HEK293 (cell line): ENCODE results near the gene AP5Z1.

ENCODE experiments used
- CTCF ChIA-PET: fragments of 350-600 bp; formaldehyde crosslinking; extraction: SDS; loops from one replicate; lab custom pipeline; 2021; ENCODE audit warnings: antibody characterized with exemption; lab: Yijun Ruan, JAX
- POLR2A ChIA-PET: fragments of 300-600 bp; formaldehyde crosslinking; extraction: SDS; loops from one replicate; lab custom pipeline; 2020; ENCODE audit warnings: antibody characterized with exemption, inconsistent platforms; lab: Yijun Ruan, JAX
- H3K27ac ChIP-seq: fragments of 200-500 bp; sonication (Bioruptor generic); 2 replicates; pipeline ENCODE4 v1.5.1; 2014; ENCODE audit warnings: low read depth, low read length, control low read depth, inconsistent platforms; ENCODE audit errors: extremely low read depth
- H3K36me3 ChIP-seq, 2 experiments: fragments of 200-500 bp in 1 of 2; sonication (Bioruptor generic) in 1 of 2; 1 replicate in 1 of 2; 2 replicates in 1 of 2; pipeline ENCODE4 v1.5.1; 2014 to 2017; ENCODE audit warnings: inconsistent platforms in 2 of 2, low read length in 2 of 2; ENCODE audit not compliant: control insufficient read depth in 2 of 2, insufficient read depth in 1 of 2
- H3K4me1 ChIP-seq: fragments of 200-500 bp; sonication (Bioruptor generic); 2 replicates; pipeline ENCODE4 v1.5.1; 2014; ENCODE audit warnings: mild to moderate bottlenecking, low read length, inconsistent platforms; ENCODE audit not compliant: control insufficient read depth, insufficient read depth
- H3K4me3 ChIP-seq: 2 replicates; pipeline ENCODE4 v1.5.1; 2011; ENCODE audit warnings: low read depth, mild to moderate bottlenecking, control low read depth, low read length, moderate library complexity
- H3K9me3 ChIP-seq: fragments of 200-500 bp; sonication (Bioruptor generic); 2 replicates; pipeline ENCODE4 v1.5.1; 2014; ENCODE audit warnings: low read depth, low read length, inconsistent platforms; ENCODE audit not compliant: control insufficient read depth, insufficient read depth
- AEBP2 ChIP-seq: fragments of 450-650 bp; formaldehyde crosslinking; IDR thresholded peaks from 2 replicates; pipeline ENCODE4 v1.5.1; 2016; ENCODE audit warnings: missing biosample characterization, missing genetic modification characterization, borderline replicate concordance
- OVOL3 ChIP-seq: fragments of 450-650 bp; formaldehyde crosslinking; IDR thresholded peaks from 2 replicates; pipeline ENCODE4 v1.5.1; 2016; ENCODE audit warnings: missing biosample characterization, missing genetic modification characterization
- TCF7L2 ChIP-seq: IDR thresholded peaks from 2 replicates; pipeline ENCODE4 v1.6.1; 2011; ENCODE audit warnings: low read depth, mild to moderate bottlenecking, inconsistent platforms, low read length, moderate library complexity, borderline replicate concordance
- ZNF112 ChIP-seq: fragments of 450-650 bp; formaldehyde crosslinking; IDR thresholded peaks from 2 replicates; pipeline ENCODE4 v1.5.0; 2017; ENCODE audit warnings: missing biosample characterization, missing genetic modification characterization
- ZNF2 ChIP-seq: fragments of 450-650 bp; formaldehyde crosslinking; IDR thresholded peaks from 2 replicates; pipeline ENCODE4 v1.5.1; 2016; ENCODE audit warnings: missing biosample characterization, missing genetic modification characterization
- ZNF391 ChIP-seq: fragments of 450-650 bp; formaldehyde crosslinking; IDR thresholded peaks from 2 replicates; pipeline ENCODE4 v1.5.1; 2016; ENCODE audit warnings: low read depth, missing biosample characterization, missing genetic modification characterization, borderline replicate concordance
- ZNF449 ChIP-seq: fragments of 450-650 bp; formaldehyde crosslinking; IDR thresholded peaks from 2 replicates; pipeline ENCODE4 v1.5.1; 2017; ENCODE audit warnings: missing biosample characterization, mild to moderate bottlenecking, missing genetic modification characterization, moderate library complexity
- ZNF501 ChIP-seq: fragments of 450-650 bp; formaldehyde crosslinking; IDR thresholded peaks from 2 replicates; pipeline ENCODE4 v1.5.1; 2016; ENCODE audit warnings: missing biosample characterization, missing genetic modification characterization
- ZNF654 ChIP-seq: fragments of 450-650 bp; formaldehyde crosslinking; IDR thresholded peaks from 2 replicates; pipeline ENCODE4 v1.5.1; 2016; ENCODE audit warnings: low read depth, missing biosample characterization, missing genetic modification characterization
- ZNF785 ChIP-seq: fragments of 450-650 bp; formaldehyde crosslinking; IDR thresholded peaks from 2 replicates; pipeline ENCODE4 v1.5.1; 2016; ENCODE audit warnings: missing biosample characterization, missing genetic modification characterization
- TF ChIP-seq, protein P1 (sequence below): fragments of 450-650 bp; formaldehyde crosslinking; IDR thresholded peaks from 2 replicates; pipeline ENCODE4 v1.5.1; 2017; ENCODE audit warnings: missing biosample characterization, missing genetic modification characterization
- TF ChIP-seq, protein P2 (sequence below): fragments of 450-650 bp; formaldehyde crosslinking; IDR thresholded peaks from 2 replicates; pipeline ENCODE4 v1.5.1; 2016; ENCODE audit warnings: missing biosample characterization, missing genetic modification characterization

The AP5Z1 gene

GRCh38 chr7:4794591-4795350 is 19.3 kb downstream of the AP5Z1 start:
- ChIA-PET POLR2A (interaction anchor here (0.6 kb wide), 1 partner anchor 32 kb away, joined by 3 read pairs; no protein-coding TSS in a partner anchor), CTCF (interaction anchor here (0.6 to 1.9 kb wide), 4 partner anchors 12 to 391 kb away, joined by 3 to 5 read pairs (median 4); partner anchors contain the start of gene RADIL)
- no peak overlapping the region for H3K4me3 ChIP-seq
- H3K9me3 ChIP-seq, result no peaks in the 10 kb centered on the region
- peaks cover 0 to 24% of the 10 kb centered on the region in 2 experiments; a peak in 1 of 3 replicates for H3K36me3 ChIP-seq
- H3K4me1 ChIP-seq, result no peaks in the 10 kb centered on the region; the same call in 1 of the 2 replicates
- TF ChIP-seq ZNF112 (tag by site-specific recombination), result no peak
- TF ChIP-seq, protein P1, sequence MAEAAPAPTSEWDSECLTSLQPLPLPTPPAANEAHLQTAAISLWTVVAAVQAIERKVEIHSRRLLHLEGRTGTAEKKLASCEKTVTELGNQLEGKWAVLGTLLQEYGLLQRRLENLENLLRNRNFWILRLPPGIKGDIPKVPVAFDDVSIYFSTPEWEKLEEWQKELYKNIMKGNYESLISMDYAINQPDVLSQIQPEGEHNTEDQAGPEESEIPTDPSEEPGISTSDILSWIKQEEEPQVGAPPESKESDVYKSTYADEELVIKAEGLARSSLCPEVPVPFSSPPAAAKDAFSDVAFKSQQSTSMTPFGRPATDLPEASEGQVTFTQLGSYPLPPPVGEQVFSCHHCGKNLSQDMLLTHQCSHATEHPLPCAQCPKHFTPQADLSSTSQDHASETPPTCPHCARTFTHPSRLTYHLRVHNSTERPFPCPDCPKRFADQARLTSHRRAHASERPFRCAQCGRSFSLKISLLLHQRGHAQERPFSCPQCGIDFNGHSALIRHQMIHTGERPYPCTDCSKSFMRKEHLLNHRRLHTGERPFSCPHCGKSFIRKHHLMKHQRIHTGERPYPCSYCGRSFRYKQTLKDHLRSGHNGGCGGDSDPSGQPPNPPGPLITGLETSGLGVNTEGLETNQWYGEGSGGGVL (tag by site-specific recombination), result no peak
- TF ChIP-seq ZNF449 (tag by site-specific recombination), result no peak
- TF ChIP-seq, all 188 proteins: peak for 0
- H3K27ac ChIP-seq, result no peak overlapping the region

GRCh38 chr7:4796453-4796852 is 21.0 kb downstream of the AP5Z1 start:
- no peak overlapping the region for H3K27ac ChIP-seq
- ChIA-PET CTCF (interaction anchor here (0.6 to 3.1 kb wide), 7 partner anchors 34 to 1783 kb away, joined by 3 to 14 read pairs (median 3); partner anchors contain the start of gene RADIL), POLR2A (no interaction called here)
- no peak overlapping the region for H3K4me3 ChIP-seq
- TF ChIP-seq OVOL3 (tag by site-specific recombination) (no peak), ZNF391 (tag by site-specific recombination) (no peak), TCF7L2 (no peak), ZNF501 (tag by site-specific recombination) (no peak)
- peaks cover 0 to 13% of the 10 kb centered on the region in 2 experiments; a peak in 1 of 3 replicates for H3K36me3 ChIP-seq
- H3K9me3 ChIP-seq, result no peaks in the 10 kb centered on the region
- H3K4me1 ChIP-seq, result no peaks in the 10 kb centered on the region; the same call in 1 of the 2 replicates

DNA sequence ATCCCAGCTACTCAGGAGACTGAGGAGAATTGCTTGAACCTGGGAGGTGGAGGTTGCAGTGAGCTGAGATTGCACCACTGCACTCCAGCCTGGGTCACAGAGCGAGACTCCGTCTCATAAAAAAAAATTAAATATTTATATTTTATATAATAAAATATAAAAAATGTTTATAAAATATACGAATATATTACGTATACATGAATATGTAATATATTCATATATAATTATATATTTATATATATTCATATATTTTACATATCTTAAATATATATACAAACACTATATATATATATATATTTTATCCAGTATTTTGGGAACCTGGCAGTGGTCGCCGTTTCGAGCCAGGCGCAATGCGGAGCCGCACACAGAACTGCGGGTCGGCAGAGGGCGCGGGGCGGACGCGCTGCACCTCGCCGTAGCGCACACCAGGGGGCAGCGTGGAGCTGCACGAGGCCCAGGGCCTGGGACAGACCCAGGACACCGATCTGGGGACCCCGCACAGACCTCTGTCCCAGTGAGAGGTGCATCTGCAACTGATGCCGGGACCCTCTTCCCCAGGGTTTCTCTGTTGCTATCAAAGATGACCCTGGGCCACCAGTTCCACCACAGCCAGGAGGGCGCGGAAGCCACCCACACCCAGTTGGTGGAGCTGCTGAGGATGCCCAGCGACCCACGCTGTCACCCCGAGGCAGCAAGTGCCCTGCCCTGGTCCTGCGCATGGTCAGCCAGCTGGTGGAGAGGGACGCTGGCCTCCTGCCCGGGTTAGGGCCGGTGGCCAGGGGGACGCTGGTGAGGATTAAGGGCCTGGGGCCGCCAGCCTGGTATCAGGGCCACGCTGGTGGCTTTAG is 22.7 kb downstream of the AP5Z1 start:
- H3K4me1 ChIP-seq, result no peaks in the 10 kb centered on the region; the same call in 1 of the 2 replicates
- H3K36me3 ChIP-seq, result no peaks in the 10 kb centered on the region
- H3K4me3 ChIP-seq, result no peak overlapping the region
- POLR2A ChIA-PET, result interaction anchor here (1.7 kb wide), 1 partner anchor 22 kb away, joined by 7 read pairs; the partner anchor contains the start of gene AP5Z1
- H3K27ac ChIP-seq, result no peak overlapping the region
- TF ChIP-seq, protein P2, sequence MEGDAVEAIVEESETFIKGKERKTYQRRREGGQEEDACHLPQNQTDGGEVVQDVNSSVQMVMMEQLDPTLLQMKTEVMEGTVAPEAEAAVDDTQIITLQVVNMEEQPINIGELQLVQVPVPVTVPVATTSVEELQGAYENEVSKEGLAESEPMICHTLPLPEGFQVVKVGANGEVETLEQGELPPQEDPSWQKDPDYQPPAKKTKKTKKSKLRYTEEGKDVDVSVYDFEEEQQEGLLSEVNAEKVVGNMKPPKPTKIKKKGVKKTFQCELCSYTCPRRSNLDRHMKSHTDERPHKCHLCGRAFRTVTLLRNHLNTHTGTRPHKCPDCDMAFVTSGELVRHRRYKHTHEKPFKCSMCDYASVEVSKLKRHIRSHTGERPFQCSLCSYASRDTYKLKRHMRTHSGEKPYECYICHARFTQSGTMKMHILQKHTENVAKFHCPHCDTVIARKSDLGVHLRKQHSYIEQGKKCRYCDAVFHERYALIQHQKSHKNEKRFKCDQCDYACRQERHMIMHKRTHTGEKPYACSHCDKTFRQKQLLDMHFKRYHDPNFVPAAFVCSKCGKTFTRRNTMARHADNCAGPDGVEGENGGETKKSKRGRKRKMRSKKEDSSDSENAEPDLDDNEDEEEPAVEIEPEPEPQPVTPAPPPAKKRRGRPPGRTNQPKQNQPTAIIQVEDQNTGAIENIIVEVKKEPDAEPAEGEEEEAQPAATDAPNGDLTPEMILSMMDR (tag by site-specific recombination), result peak; percentile 87
- TF ChIP-seq ZNF654, result peak; percentile 32; the same call in 1 of the 2 replicates
- no peak for TF ChIP-seq ZNF785
- TF ChIP-seq AEBP2 (tag by site-specific recombination), result no peak
- 0 out of 2 replicates have a peak, but pooled peaks have one; percentile 30 for TF ChIP-seq ZNF2 (tag by site-specific recombination)
- CTCF ChIA-PET, result interaction anchor here (0.6 to 3.1 kb wide), 19 partner anchors 9 to 1312 kb away, joined by 3 to 25 read pairs (median 4); partner anchors contain the start of gene RADIL
- H3K9me3 ChIP-seq, result no peaks in the 10 kb centered on the region
